Adrenal gland (tissue), 12 donors: ENCODE results near the gene GSKIP. TPM values are rescaled to one million over a fixed set of nuclear protein-coding genes. Genes with fewer than 3 reads are reported as not detected.

ENCODE experiments used
- DNase-seq, 7 donors: peaks; one replicate each; pipeline ENCODE4 v3.0.0-alpha.2; 2019 to 2020
- H3K27ac ChIP-seq, 5 donors: fragments of 200-600 bp; sonication (generic) in 4 of 5; 1 replicate in 3 of 5; 2 replicates in 2 of 5; pipeline versions ENCODE4 v1.5.1 to v1.8.0; 2016 to 2020; ENCODE audit warnings: mild to moderate bottlenecking in 1 of 5
- H3K27me3 ChIP-seq: fragments of 200-600 bp; 2 replicates; pipeline ENCODE4 v1.8.0; 2021
- H3K36me3 ChIP-seq, 2 donors: fragments of 200-600 bp; replicated peaks in 1 of 2; 1 replicate in 1 of 2; 2 replicates in 1 of 2; pipeline versions ENCODE4 v1.5.1 to v1.8.0; 2018 to 2022
- H3K4me1 ChIP-seq, 2 donors: fragments of 200-600 bp; replicated peaks in 1 of 2; 1 replicate in 1 of 2; 2 replicates in 1 of 2; pipeline versions ENCODE4 v1.5.1 to v1.8.0; 2018 to 2021
- H3K4me3 ChIP-seq, 4 donors: fragments of 200-600 bp; sonication (generic) in 3 of 4; one replicate each; pipeline ENCODE4 v1.5.1; 2016 to 2018
- H3K9me3 ChIP-seq, 3 donors: fragments of 200-600 bp; sonication (generic) in 1 of 3; replicated peaks in 1 of 3; 1 replicate in 2 of 3; 2 replicates in 1 of 3; pipeline versions ENCODE4 v1.5.1 to v1.8.0; 2016 to 2021
- CTCF ChIP-seq, 6 experiments: fragments of 450-650 bp in 4 of 6; fragments of 200-600 bp in 2 of 6; sonication (generic) in 1 of 6; IDR thresholded peaks; 1 replicate in 5 of 6; 2 replicates in 1 of 6; pipeline versions ENCODE4 v1.5.1 to v1.8.0; 2016 to 2021; ENCODE audit warnings: antibody characterized with exemption in 6 of 6, mild to moderate bottlenecking in 2 of 6, moderate library complexity in 1 of 6
- POLR2A ChIP-seq, 2 donors: fragments of 450-650 bp; IDR thresholded peaks; one replicate each; pipeline ENCODE4 v1.6.1; 2017; ENCODE audit warnings: antibody characterized with exemption in 2 of 2, mild to moderate bottlenecking in 2 of 2, moderate library complexity in 1 of 2
- WGBS, 4 donors: extraction: QIAGEN DNeasy Blood & Tissue Kit in 2 of 4; methylation state at CpG; one replicate each; pipeline versions ENCODE4 v1.1.5 to v1.1.7; 2013 to 2017; 5-methylcytosine and 5-hydroxymethylcytosine counted together
- intact Hi-C, 2 donors: fragments of 100-400 bp; cut with DNase I; formaldehyde crosslinking; loops; one replicate each; pipeline versions ENCODE4 v1.14.1 to v1.15.0; 2022 to 2023
- polyA plus RNA-seq, 3 donors: library from polyadenylated mRNA; stranded (reverse); fragments of 200-250 nt in 2 of 3; fragments of 350-450 nt in 1 of 3; fragmentation: Illumina TruSeq in 1 of 3; extraction: RNeasy Lipid Tissue Mini Kit (QIAGEN cat#74804) in 1 of 3; gene quantifications; one replicate each; pipeline ENCODE4 v1.2.3, GENCODE V29; 2013 to 2014
- total RNA-seq, 9 donors: library from RNA; depleted of rRNA in 4 of 9; stranded (reverse); fragments of >200 nt in 4 of 9; fragments of 120-200 nt in 1 of 9; fragmentation: NEBNext Ultra II Directional in 1 of 9; extraction: Animal tissue kit (Norgen Biotek cat#: 25700) in 1 of 9; gene quantifications; one replicate each; pipeline versions ENCODE4 v1.1.0 to v1.2.4, GENCODE V29; 2013 to 2023
- donor health status: healthy with polysubstance abuse.
- donor health status: Bipolar disorder and iron deficiency.
- donor health status: DM: yes; HTN: yes; CAD: no.
- donor health status: DM: no; HTN: no; CAD: no.
- donor health status: DM: no; HTN: no; CAD: no.
- donor health status: DM: yes; HTN: yes; CAD: no.

The GSKIP gene
- total and polyA plus RNA-seq, 12 donors, result 3.7 to 59.1 (median 15.0) TPM

DNA sequence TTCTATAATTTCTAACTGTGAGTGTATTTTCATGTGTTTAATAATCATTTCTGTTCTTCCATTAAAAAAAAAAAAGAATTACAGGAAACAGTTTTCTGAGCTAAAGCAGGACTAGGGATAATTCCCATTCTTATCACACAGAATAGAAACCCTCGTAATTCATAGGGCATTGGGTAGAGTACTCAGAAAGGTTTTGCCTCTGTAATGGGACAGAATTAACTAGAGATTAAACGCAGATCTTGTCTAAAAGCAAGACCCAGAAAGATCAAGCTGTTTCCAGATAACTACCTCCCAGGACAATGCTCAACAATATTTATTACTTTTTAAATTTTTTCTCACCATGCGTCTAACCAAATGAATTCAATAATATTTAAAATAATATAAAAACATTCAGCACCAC is 10.2 kb downstream of the GSKIP start:
- no peak for DNase-seq
- TF ChIP-seq POLR2A (IDR thresholded peaks at IDR 0.05) (no peak), CTCF (IDR thresholded peaks at IDR 0.05) (no peak)
- Histone ChIP-seq H3K9me3 (no peaks in the 10 kb centered on the region), H3K27me3 (no peaks in the 10 kb centered on the region), H3K4me3 (no peak overlapping the region), H3K36me3 (no peaks in the 10 kb centered on the region), H3K27ac (no peak overlapping the region), H3K4me1 (no peaks in the 10 kb centered on the region)
- intact Hi-C loops, result no loop called here
- WGBS, 4 donors, result 85 to 90% (median 88%) methylated on average over 3 of the region's 3 CpGs

DNA sequence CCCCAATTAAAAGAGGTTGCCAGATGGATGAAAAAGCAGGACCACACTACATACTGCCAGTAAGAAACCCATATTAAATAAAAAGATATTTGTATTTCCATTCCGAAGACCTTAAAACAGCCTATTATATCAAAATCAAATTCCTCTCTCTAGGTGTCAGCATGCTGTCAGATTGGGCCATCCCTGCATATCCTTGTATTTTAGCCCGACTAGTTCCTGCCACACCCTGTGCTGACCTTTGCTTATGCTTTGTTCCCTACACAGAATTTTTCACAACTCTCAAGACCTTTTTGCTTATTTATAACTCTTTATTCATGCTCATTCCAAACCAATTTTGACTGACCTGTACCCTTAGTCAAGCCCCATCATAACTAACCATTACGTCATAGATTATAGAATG is 12.8 kb downstream of the GSKIP start:
- WGBS, 4 donors, result 82 to 90% (median 88%) methylated on average over 3 of the region's 3 CpGs
- Histone ChIP-seq H3K9me3 (no peaks in the 10 kb centered on the region), H3K27me3 (no peaks in the 10 kb centered on the region), H3K36me3 (no peaks in the 10 kb centered on the region), H3K27ac (no peak overlapping the region), H3K4me1 (no peaks in the 10 kb centered on the region), H3K4me3 (no peak overlapping the region)
- no peak for DNase-seq
- intact Hi-C loops, result no loop called here
- TF ChIP-seq CTCF (IDR thresholded peaks at IDR 0.05) (no peak), POLR2A (IDR thresholded peaks at IDR 0.05) (no peak)

GRCh38 chr14:96380735-96381134 is 17.4 kb downstream of the GSKIP start:
- TF ChIP-seq POLR2A (IDR thresholded peaks at IDR 0.05) (no peak), CTCF (IDR thresholded peaks at IDR 0.05) (no peak)
- Histone ChIP-seq H3K4me1 (no peaks in the 10 kb centered on the region), H3K4me3 (no peak overlapping the region), H3K27me3 (no peaks in the 10 kb centered on the region), H3K36me3 (peaks cover 0 to 13% of the 10 kb centered on the region in 2 donors), H3K27ac (no peak overlapping the region), H3K9me3 (no peaks in the 10 kb centered on the region)
- no peak for DNase-seq
- 81 to 93% (median 91%) methylated on average over 3 of the region's 3 CpGs for WGBS, 4 donors
- intact Hi-C loops, result no loop called here

DNA sequence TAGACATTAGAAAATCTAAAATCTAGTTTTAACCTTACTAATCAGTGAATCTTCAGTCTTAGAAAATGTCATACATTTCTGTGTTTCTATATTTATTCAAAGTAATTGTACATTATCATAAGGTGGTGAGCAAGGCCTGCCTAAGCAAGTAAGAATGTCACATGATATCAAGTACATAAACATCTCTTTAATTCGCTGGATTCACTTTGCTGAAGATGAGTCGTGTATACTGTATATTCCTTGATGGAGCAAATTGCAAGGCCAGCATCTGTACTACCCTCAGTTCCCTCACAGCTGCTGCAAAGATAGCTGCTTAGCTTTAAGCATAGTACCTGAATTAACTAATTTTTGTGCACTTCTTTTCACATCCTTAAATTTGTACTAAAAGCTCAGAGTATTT is 20.1 kb downstream of the GSKIP start:
- H3K4me3 ChIP-seq, result no peak overlapping the region
- WGBS, 4 donors, result 83 to 93% (median 92%) methylated on average over 2 of the region's 2 CpGs
- H3K27me3 ChIP-seq, result no peaks in the 10 kb centered on the region
- no peaks in the 10 kb centered on the region for H3K4me1 ChIP-seq
- no peak overlapping the region for H3K27ac ChIP-seq
- H3K9me3 ChIP-seq, result no peaks in the 10 kb centered on the region
- TF ChIP-seq CTCF (IDR thresholded peaks at IDR 0.05), result no peak
- no peak for TF ChIP-seq POLR2A (IDR thresholded peaks at IDR 0.05)
- H3K36me3 ChIP-seq, result peaks cover 0 to 19% of the 10 kb centered on the region in 2 donors
- intact Hi-C loops, result no loop called here
- no peak for DNase-seq
